SJSA1 (cell line): ENCODE data around the gene PHACTR3. TPM values are rescaled to one million over a fixed set of nuclear protein-coding genes. Genes with fewer than 3 reads are reported as not detected.

Experiments used
- DNase-seq, 2 experiments: peaks; one replicate each; pipeline ENCODE4 v3.0.0-alpha.2; 2015 to 2020; ENCODE audit warnings: low spot score in 2 of 2, low read depth in 1 of 2
- H3K27ac ChIP-seq: fragments of 250-450 bp; sonication (Bioruptor Pico); 2 replicates; pipeline ENCODE4 v1.5.1; 2020; ENCODE audit warnings: mild to moderate bottlenecking, moderate library complexity
- H3K27me3 ChIP-seq: fragments of 250-450 bp; sonication (Bioruptor Pico); replicated peaks from 2 replicates; pipeline ENCODE4 v1.5.1; 2020; ENCODE audit warnings: mild to moderate bottlenecking, moderate library complexity
- H3K36me3 ChIP-seq: fragments of 250-450 bp; sonication (Bioruptor Pico); 2 replicates; pipeline ENCODE4 v1.5.1; 2020; ENCODE audit warnings: mild to moderate bottlenecking
- H3K4me1 ChIP-seq: fragments of 250-450 bp; sonication (Bioruptor Pico); replicated peaks from 2 replicates; pipeline ENCODE4 v1.6.1; 2021; ENCODE audit warnings: mild to moderate bottlenecking
- H3K4me3 ChIP-seq: fragments of 250-450 bp; sonication (Bioruptor Pico); 2 replicates; pipeline ENCODE4 v1.5.1; 2020; ENCODE audit warnings: mild to moderate bottlenecking
- H3K9me3 ChIP-seq: fragments of 250-450 bp; sonication (Bioruptor Pico); replicated peaks from 2 replicates; pipeline ENCODE4 v1.5.1; 2020; ENCODE audit warnings: mild to moderate bottlenecking
- total RNA-seq: library from RNA; depleted of rRNA; stranded (reverse); fragments of >200 nt; shearing (Covaris generic); gene quantifications from 2 replicates; pipeline ENCODE4 v1.2.3, GENCODE V29; 2014

Gene PHACTR3
- total RNA-seq, 1 experiment from 2014 or later: not detected

DNA sequence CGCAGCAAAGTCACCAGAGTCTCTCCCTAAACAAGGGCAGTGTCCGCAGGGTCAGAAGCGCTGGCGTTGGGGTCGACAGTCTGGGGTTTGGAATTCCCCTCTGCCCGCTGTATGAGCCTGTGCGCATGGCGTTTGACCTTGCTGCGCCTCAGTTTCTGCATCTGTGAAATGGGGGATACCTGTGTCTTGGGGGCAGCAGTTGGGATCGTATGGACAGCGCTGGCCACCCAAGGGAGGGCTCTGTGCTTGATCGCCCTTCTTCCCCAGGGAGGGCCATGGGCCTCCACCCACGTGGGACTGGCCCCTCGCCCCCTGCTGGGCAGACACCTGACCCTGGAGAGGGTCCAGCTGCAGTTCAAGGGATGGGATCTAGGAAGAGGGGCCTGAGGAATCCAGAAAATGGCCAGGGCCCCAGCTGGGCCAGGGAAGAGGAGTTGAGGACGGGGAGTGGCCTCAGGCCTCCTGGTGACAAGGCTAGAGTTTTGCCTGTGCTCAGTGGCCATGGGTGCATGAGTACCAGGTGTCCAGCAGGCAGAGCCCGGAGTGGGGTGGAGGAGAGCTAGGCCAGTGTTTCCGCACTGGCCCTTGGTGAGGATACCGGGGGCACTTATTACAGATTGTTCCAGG, 26.4 kb upstream of the PHACTR3 start:
- DNase-seq: no peak
- no peak overlapping the region for H3K4me3 ChIP-seq
- no peaks in the 10 kb centered on the region for H3K36me3 ChIP-seq
- H3K9me3 ChIP-seq: no peaks in the 10 kb centered on the region
- no peaks in the 10 kb centered on the region for H3K4me1 ChIP-seq
- peaks cover 48% of the 10 kb centered on the region for H3K27me3 ChIP-seq
- no peak overlapping the region for H3K27ac ChIP-seq

DNA sequence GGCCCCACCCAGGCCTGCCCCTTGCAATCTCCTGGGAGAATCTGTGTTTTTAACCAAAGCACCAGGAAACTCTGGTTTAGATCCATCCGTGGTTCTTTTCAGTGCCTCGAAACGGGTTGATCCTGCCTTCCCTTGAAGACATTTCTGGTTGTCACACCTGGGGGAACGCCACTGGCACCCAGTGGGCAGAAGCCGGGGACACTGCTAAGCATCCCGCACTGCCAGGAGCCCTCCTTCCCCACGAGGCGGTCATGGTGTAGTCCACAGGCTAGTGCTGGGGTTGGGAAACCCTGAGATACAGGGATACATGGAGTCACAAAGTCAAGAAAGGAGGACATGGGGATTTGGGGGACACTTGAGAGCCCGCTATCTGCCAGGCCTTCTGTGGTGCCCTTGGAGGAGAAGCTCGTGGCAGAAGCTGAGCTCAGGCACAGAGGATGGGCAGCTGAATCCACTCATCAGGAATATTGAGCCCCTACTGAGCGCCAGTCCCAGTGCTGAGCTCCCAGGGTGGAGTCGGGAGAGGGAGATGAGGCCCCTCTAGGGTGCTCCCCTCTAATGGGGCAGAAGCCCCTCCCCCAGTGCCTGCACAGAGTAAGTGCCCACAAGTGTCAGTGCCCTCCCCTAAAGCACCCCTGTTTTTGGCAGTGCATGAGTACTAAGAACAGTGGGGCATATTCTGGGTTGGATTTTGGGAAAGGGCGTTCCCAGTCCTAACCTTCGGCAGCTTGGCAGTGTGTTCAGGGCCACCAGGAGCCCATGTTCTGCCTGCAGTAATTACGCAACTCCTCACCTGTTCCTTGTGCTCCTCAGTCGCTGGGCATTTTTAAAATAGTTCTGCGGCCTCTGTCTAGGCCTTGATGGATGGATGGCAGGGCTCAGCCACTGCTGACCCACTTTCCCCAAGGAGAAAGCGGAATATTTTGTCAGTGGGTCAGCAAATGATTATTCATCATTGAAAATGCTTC, 25.6 kb upstream of the PHACTR3 start:
- no peak for DNase-seq
- no peaks in the 10 kb centered on the region for H3K4me1 ChIP-seq
- H3K36me3 ChIP-seq: no peaks in the 10 kb centered on the region
- H3K4me3 ChIP-seq: no peak overlapping the region
- peaks cover 51% of the 10 kb centered on the region for H3K27me3 ChIP-seq
- no peaks in the 10 kb centered on the region for H3K9me3 ChIP-seq
- no peak overlapping the region for H3K27ac ChIP-seq

DNA sequence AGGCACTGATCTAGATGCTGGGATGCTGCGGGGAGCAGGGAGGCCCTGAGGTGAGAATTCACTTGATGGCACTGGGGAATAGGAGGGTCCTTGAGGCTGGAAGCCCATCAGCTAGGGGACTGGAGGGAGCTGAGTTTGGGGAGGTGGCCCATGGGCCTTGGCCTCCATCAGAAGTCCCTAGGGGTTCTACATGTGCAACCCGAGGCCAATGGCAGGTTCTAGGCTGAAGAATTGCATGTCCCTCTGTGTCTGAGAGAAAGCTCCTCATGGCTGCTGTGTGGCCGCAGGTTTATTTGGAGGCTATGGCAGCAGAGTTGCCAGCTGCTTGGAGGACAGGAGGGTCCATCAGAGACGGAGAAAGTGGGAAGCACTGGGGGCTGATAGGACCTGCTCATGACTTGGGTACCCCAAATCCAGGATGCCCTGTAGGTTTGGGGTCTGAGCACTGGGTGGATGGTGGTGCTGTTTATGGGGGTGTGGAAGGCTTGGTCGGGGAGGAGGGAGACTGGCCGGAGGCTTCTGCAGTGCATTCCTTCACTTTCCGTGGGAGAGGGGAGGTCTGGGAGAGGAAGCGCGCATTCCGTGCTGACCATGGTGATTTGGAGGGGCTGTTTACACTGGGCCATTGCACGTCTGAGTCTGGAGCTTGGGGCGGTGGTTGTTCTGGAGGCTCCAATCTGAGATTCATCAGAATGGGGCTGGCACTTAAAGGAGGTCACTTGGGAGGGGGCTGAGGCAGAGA, 24.8 kb upstream of the PHACTR3 start:
- H3K27me3 ChIP-seq: peaks cover 51% of the 10 kb centered on the region
- H3K4me1 ChIP-seq: no peaks in the 10 kb centered on the region
- no peaks in the 10 kb centered on the region for H3K9me3 ChIP-seq
- H3K27ac ChIP-seq: no peak overlapping the region
- DNase-seq: no peak
- no peaks in the 10 kb centered on the region for H3K36me3 ChIP-seq
- no peak overlapping the region for H3K4me3 ChIP-seq

DNA sequence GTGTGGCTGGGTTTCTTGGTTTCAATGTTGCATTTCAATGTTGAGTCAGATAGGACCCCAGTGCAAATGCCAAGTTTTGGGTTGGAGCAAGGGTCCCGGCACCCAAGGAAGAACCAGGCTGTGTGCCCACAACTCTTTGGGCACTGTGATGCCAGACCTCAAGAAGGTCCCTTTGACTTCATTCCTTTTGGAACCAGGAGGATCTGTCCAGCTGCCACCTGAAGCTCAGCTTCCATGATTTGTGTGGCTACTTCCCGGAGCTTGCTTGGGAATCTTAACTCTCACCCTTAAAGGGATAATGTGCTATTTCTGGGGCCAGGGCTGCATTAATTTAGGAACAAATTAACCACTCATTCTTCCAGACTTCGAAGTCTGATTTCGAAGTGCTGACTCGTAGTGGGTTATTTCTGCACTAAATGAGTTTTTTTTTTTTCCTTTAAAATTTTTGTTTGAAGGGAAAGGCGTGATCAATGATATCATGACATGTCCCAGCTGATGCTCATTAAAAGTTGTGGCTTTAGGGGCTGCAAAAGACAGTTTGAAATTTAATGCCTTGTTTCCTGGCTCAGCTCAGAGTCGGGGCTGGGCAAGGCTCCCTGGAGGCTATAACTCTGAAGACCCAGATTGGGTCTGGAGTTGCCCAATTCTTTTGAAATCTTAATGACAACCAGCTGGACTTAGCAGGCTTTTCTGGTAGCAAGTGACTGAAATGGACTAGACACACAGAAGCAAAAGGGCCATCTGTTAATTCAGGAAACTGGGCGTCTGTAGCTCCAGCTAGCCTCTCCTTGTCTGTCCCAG, 24.0 kb upstream of the PHACTR3 start:
- Histone ChIP-seq H3K4me1 (no peaks in the 10 kb centered on the region), H3K27me3 (peaks cover 49% of the 10 kb centered on the region), H3K4me3 (no peak overlapping the region), H3K9me3 (no peaks in the 10 kb centered on the region), H3K36me3 (no peaks in the 10 kb centered on the region), H3K27ac (no peak overlapping the region)
- no peak for DNase-seq

DNA sequence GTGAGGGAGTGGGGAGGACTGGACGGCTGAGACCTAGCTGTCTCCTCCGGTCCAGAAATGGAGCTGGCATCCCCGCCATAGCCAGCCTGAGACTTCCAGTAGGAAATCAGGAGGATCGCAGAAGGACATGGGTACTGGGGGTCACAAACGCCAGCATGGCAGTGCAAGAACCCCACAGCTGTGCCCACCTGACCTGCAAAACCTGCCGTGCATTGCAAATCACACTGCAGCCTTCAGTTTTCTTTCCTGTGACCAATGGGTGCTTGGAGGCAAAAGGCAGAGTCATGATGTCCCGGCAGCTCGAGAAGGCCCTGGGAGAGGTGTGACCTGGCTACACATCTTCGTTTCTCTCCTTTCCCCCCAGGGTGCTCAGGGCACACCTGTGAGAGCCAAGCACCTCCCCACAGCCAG, 23.3 kb upstream of the PHACTR3 start:
- Histone ChIP-seq H3K27me3 (peaks cover 43% of the 10 kb centered on the region), H3K27ac (no peak overlapping the region)
- DNase-seq: no peak

DNA sequence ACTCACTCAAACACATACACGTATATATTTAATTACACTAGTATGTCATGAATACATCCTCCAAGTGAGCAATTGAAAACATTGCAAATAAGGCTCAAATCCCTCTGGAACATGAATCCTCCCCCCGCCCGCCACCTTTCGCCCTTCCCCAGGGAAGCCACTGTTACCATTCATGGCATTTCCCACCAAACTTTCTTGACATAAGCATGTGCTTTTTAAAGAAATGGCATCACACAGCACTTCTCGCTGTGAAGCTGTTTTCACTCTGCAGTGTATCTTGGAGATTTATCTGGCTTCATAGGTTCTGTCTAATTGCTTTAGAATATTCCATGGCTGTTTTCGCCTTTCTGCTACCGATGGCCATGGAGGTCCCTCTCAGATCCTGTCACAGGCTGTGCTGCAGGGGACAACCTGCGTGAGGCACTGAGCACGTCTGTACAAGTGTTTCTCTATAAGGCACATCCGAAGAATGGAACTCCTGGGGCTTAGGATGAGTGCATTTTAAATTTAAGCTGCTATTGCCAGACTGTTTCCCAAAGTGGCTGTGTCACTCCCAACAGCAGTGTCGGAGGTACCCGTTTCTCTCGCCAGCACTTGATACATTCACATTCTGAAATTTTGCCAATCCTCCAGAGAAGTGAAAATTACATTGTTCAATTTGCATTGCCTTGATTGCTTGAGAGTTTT, 22.2 kb upstream of the PHACTR3 start:
- no peak overlapping the region for H3K27ac ChIP-seq
- DNase-seq: no peak
- H3K4me1 ChIP-seq: no peaks in the 10 kb centered on the region
- no peaks in the 10 kb centered on the region for H3K9me3 ChIP-seq
- no peaks in the 10 kb centered on the region for H3K36me3 ChIP-seq
- H3K4me3 ChIP-seq: no peak overlapping the region
- peaks cover 38% of the 10 kb centered on the region for H3K27me3 ChIP-seq

More for the DNA sequence above, 23.3 kb upstream of the PHACTR3 start:
- H3K36me3 ChIP-seq: no peaks in the 10 kb centered on the region
- H3K9me3 ChIP-seq: no peaks in the 10 kb centered on the region
- H3K4me3 ChIP-seq: no peak overlapping the region
- no peaks in the 10 kb centered on the region for H3K4me1 ChIP-seq

DNA sequence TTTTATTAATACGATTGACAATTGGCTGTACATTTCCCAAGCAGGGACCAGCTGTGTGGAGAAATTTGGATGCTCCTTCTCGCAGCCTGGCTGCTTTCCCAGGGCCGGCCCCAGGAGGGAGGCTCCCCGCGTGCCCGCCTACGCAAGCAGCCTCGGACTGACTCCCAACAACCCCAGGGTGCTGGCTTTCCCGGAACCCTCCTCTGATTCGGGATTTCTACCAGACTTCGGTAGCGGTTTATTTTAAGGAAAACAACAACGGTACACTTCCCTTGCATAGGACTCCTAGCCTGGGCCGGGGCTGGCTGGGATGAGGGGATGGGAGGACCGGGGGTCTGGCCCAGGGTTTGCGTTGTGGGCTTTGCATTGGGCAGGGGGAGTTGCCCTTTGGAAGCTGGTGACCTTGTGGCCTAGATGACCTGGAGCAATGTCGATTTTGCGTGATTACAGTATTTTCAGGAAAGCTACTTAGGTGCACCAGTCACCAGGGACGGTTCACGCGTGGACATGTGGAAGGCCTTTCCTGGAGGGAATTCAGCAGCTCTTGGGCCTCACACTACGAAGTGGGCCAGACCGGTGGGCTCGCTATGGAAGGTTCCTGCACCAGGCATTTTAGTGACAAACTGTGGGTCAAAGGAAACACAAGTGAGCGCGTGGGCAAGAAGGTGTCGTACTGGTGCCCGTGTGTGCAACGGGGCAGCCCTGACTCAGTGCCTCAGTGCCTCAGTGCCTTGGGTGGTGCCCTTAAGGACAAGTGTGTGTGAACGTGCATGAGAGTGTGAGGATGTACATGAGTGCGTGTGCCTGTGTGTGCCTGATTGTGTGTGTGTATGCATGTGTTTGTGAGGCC, 20.7 kb upstream of the PHACTR3 start:
- Histone ChIP-seq H3K36me3 (no peaks in the 10 kb centered on the region), H3K27me3 (peaks cover 27% of the 10 kb centered on the region), H3K4me3 (no peak overlapping the region), H3K4me1 (no peaks in the 10 kb centered on the region), H3K27ac (no peak overlapping the region), H3K9me3 (no peaks in the 10 kb centered on the region)
- no peak for DNase-seq

DNA sequence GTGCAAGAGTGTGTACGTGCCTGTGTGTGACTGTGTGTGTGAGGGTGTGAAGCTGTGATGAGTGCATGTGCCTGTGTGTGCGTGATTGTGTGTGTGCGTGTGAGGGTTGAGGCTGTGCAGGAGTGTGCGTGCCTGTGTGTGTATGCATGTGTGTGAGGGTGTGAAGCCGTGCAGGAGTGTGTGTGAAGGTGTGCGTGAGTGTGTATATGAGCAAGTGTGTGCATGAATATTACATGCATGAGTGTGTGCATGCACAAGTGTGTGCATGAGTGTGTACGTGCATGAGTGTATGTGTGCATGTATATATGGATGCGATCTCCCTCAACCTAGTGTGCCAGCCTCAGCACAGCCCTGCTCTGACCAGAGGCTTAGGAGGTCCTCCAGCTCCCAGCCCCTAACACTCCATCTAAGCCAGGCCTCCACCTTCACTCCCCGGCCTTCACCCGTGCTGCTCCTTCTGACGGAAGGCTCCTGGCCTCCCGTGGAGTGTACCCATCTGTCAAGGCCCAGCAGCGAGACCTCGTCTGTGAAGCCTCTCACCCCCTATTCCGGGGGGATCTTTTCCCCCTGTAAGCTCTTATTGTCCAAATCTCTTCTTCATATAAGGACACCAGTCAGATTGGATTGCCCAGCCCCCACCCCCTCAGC, 19.9 kb upstream of the PHACTR3 start:
- Histone ChIP-seq H3K9me3 (no peaks in the 10 kb centered on the region), H3K4me3 (no peak overlapping the region), H3K27ac (no peak overlapping the region), H3K4me1 (no peaks in the 10 kb centered on the region), H3K36me3 (no peaks in the 10 kb centered on the region), H3K27me3 (peaks cover 19% of the 10 kb centered on the region)
- DNase-seq: no peak

DNA sequence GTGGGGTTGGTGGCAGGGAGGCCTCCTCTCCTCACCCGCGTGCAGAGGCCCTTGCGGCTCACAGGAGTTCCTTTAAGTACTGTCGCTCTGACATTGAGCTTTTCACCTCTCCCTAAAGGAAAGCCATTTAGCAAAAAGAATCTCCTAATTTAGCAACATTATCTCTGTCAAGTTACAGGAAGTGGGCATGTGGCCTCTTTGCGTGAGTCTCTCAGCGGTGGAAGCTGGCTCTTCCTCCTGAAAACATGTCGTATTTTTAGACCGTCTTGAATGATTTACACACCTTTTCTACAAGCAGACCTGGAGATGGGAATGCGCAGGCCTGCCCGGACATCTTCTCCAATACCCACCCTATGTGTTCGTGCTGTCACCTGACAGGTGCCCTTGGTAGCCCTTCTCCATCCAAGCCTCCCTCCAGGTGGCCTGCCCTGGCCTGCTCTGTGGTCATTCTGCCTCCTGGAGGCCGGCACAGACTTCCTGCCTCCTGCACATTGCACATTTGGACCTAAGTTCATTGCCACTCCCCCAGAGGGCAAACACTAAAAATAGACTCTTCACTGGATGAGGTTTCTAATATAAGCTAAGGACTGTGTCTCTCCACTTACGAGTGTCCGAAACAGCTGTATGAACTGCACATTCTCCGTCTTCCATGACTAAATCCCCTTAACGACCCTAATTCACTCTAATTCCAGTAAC, 18.5 kb upstream of the PHACTR3 start:
- Histone ChIP-seq H3K4me1 (no peaks in the 10 kb centered on the region), H3K9me3 (no peaks in the 10 kb centered on the region), H3K36me3 (no peaks in the 10 kb centered on the region), H3K27ac (no peak overlapping the region), H3K27me3 (peaks cover 19% of the 10 kb centered on the region), H3K4me3 (no peak overlapping the region)
- no peak for DNase-seq

DNA sequence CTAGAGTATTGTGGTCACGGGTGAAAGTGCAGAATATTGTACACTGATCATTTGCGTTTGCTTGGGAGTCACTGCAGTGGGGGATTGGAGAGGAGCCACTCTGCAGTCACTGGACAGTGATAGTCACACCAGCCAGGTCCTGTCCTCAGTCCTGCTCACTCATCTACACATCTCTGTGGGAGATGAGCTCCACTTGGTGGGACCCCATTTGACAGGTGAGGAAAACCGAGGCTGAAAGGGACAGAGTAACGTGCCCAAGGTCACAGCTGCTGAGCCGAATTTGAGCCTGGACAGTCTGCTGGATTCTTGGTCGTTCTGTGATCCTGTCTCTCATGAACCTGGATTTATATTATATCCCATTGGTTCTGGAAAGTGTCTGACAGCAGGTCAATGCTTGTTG, 17.7 kb upstream of the PHACTR3 start:
- Histone ChIP-seq H3K4me1 (no peaks in the 10 kb centered on the region), H3K27me3 (peaks cover 19% of the 10 kb centered on the region), H3K9me3 (no peaks in the 10 kb centered on the region), H3K36me3 (no peaks in the 10 kb centered on the region), H3K4me3 (no peak overlapping the region), H3K27ac (no peak overlapping the region)
- no peak for DNase-seq

DNA sequence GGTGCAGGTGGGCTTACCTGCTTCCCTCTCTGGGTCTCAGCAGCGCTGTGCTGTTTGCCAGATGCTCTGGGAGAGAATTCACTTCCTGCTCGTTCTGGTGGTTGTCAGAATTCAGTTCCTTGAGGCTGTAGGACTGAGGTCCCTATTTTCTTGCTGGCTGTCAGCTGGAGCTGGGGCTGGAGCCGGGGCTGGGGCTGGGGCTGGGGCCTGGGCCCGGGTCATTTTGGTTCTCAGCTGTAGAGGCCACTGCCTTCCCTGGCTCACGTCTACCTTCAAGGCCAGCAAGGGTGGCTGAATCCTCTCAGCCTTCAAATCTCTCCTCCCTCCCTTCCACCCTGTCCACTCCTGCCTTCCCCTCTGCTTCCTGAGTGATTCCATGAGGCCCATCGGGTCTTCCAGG, 16.8 kb upstream of the PHACTR3 start:
- H3K36me3 ChIP-seq: no peaks in the 10 kb centered on the region
- H3K4me1 ChIP-seq: no peaks in the 10 kb centered on the region
- no peaks in the 10 kb centered on the region for H3K9me3 ChIP-seq
- no peak overlapping the region for H3K27ac ChIP-seq
- H3K4me3 ChIP-seq: no peak overlapping the region
- no peak for DNase-seq
- peaks cover 12% of the 10 kb centered on the region; the same call in 1 of the 2 replicates for H3K27me3 ChIP-seq
